HEK293 (cell line): ENCODE measurements around the gene TRAF2.

Experiments
- CTCF ChIP-seq: fragments of 450-650 bp; formaldehyde crosslinking; IDR thresholded peaks from 2 replicates; pipeline ENCODE4 v1.5.1; 2016; ENCODE audit warnings: missing biosample characterization, missing genetic modification characterization
- HIC1 ChIP-seq: fragments of 450-650 bp; formaldehyde crosslinking; IDR thresholded peaks from 2 replicates; pipeline ENCODE4 v1.5.1; 2016; ENCODE audit warnings: missing biosample characterization, missing genetic modification characterization
- ZNF223 ChIP-seq: fragments of 450-650 bp; formaldehyde crosslinking; IDR thresholded peaks from 2 replicates; pipeline ENCODE4 v1.5.1; 2016; ENCODE audit warnings: missing biosample characterization, missing genetic modification characterization
- ZNF416 ChIP-seq: fragments of 450-650 bp; formaldehyde crosslinking; IDR thresholded peaks from 2 replicates; pipeline ENCODE4 v1.5.1; 2016; ENCODE audit warnings: missing biosample characterization, missing genetic modification characterization
- ZNF549 ChIP-seq: fragments of 450-650 bp; IDR thresholded peaks from 2 replicates; pipeline ENCODE4 v1.5.1; 2018; ENCODE audit warnings: missing biosample characterization, missing genetic modification characterization, mild to moderate bottlenecking, inconsistent platforms, moderate library complexity
- ZNF629 ChIP-seq: fragments of 450-650 bp; formaldehyde crosslinking; IDR thresholded peaks from 2 replicates; pipeline ENCODE4 v1.5.1; 2017; ENCODE audit warnings: missing biosample characterization, missing genetic modification characterization
- ZXDB ChIP-seq: fragments of 450-650 bp; formaldehyde crosslinking; IDR thresholded peaks from 2 replicates; pipeline ENCODE4 v1.5.1; 2016; ENCODE audit warnings: missing biosample characterization, missing genetic modification characterization
- TF ChIP-seq, protein P1 (sequence below): fragments of 450-650 bp; formaldehyde crosslinking; IDR thresholded peaks from 2 replicates; pipeline ENCODE4 v1.5.1; 2016; ENCODE audit warnings: missing biosample characterization, missing genetic modification characterization, borderline replicate concordance

Gene TRAF2

DNA sequence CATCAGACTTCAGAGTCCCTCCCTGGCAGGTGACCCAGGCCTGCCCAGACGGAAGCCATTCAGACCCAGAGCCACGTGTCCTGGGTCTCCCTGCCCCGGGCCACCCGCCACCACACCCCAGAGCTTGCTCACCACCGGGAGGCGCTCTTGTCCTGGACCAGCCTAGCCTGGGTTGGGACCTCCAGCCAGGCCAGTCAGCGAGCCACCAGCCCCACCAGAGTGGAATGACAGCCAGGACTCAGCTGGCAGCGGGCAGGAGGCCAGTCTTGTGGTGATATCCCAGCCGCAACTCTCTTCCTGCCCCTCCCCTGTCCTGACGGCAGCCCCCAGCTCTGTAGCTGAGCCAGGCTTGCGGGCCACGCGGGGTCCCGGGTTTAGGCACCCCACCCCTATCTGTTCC is 89.3 kb downstream of the TRAF2 start (continued):
- TF ChIP-seq ZXDB = no peak
- TF ChIP-seq ZNF629 (tag by site-specific recombination) = no peak
- TF ChIP-seq CTCF (tag by site-specific recombination) = 0 out of 2 replicates have a peak, but pooled peaks have one; percentile 16
- TF ChIP-seq, protein P1, sequence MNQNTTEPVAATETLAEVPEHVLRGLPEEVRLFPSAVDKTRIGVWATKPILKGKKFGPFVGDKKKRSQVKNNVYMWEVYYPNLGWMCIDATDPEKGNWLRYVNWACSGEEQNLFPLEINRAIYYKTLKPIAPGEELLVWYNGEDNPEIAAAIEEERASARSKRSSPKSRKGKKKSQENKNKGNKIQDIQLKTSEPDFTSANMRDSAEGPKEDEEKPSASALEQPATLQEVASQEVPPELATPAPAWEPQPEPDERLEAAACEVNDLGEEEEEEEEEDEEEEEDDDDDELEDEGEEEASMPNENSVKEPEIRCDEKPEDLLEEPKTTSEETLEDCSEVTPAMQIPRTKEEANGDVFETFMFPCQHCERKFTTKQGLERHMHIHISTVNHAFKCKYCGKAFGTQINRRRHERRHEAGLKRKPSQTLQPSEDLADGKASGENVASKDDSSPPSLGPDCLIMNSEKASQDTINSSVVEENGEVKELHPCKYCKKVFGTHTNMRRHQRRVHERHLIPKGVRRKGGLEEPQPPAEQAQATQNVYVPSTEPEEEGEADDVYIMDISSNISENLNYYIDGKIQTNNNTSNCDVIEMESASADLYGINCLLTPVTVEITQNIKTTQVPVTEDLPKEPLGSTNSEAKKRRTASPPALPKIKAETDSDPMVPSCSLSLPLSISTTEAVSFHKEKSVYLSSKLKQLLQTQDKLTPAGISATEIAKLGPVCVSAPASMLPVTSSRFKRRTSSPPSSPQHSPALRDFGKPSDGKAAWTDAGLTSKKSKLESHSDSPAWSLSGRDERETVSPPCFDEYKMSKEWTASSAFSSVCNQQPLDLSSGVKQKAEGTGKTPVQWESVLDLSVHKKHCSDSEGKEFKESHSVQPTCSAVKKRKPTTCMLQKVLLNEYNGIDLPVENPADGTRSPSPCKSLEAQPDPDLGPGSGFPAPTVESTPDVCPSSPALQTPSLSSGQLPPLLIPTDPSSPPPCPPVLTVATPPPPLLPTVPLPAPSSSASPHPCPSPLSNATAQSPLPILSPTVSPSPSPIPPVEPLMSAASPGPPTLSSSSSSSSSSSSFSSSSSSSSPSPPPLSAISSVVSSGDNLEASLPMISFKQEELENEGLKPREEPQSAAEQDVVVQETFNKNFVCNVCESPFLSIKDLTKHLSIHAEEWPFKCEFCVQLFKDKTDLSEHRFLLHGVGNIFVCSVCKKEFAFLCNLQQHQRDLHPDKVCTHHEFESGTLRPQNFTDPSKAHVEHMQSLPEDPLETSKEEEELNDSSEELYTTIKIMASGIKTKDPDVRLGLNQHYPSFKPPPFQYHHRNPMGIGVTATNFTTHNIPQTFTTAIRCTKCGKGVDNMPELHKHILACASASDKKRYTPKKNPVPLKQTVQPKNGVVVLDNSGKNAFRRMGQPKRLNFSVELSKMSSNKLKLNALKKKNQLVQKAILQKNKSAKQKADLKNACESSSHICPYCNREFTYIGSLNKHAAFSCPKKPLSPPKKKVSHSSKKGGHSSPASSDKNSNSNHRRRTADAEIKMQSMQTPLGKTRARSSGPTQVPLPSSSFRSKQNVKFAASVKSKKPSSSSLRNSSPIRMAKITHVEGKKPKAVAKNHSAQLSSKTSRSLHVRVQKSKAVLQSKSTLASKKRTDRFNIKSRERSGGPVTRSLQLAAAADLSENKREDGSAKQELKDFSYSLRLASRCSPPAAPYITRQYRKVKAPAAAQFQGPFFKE (tag by site-specific recombination) = no peak
- 0 out of 2 replicates have a peak, but pooled peaks have one; percentile 6 for TF ChIP-seq HIC1 (tag by site-specific recombination)
- TF ChIP-seq ZNF223 = peak; percentile 91
- TF ChIP-seq ZNF549 (tag by site-specific recombination) = no peak
- no peak for TF ChIP-seq ZNF416 (tag by site-specific recombination)
